HG03066 (cell line): Measurements from ENCODE around the gene PODN.

Source experiments
- ATAC-seq: cut with Tn5 transposase; IDR thresholded peaks from one replicate; pipeline ENCODE4 v1.9.1; 2021; ENCODE audit warnings: low read depth; ENCODE audit not compliant: unreplicated experiment

PODN gene

DNA sequence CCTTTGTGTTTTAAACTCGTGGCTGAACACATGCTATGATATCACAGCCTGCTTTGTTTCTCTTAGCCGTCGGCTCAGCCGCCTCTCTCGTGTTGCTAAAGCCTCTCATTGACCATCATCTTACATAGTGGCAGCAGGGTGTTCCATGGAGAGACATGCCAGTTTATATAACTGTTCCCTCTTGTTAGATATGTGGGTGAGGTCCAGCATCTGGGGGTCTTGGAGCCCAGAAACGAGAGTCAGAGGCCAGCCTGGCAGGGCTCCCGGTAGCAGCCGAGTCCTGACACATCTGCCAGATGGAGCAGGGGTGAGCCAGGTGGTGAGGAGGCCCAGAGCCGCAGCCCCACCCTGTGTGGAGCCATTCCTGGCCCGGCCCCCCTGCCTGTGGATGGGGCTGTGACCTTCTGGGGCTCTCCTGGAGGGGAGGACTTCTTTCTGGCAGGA is 11.9 kb downstream of the PODN start:
- ATAC-seq = no peak

GRCh38 chr1:53074313-53075154 is 12.5 kb downstream of the PODN start:
- no peak for ATAC-seq

- no peak for ATAC-seq
Measured at GRCh38 chr1:53075206-53075605, 13.2 kb downstream of the PODN start.

GRCh38 chr1:53075761-53076163 is 13.7 kb downstream of the PODN start:
- no peak for ATAC-seq

- ATAC-seq = no peak
Measured at GRCh38 chr1:53076165-53076564, 14.2 kb downstream of the PODN start.

DNA sequence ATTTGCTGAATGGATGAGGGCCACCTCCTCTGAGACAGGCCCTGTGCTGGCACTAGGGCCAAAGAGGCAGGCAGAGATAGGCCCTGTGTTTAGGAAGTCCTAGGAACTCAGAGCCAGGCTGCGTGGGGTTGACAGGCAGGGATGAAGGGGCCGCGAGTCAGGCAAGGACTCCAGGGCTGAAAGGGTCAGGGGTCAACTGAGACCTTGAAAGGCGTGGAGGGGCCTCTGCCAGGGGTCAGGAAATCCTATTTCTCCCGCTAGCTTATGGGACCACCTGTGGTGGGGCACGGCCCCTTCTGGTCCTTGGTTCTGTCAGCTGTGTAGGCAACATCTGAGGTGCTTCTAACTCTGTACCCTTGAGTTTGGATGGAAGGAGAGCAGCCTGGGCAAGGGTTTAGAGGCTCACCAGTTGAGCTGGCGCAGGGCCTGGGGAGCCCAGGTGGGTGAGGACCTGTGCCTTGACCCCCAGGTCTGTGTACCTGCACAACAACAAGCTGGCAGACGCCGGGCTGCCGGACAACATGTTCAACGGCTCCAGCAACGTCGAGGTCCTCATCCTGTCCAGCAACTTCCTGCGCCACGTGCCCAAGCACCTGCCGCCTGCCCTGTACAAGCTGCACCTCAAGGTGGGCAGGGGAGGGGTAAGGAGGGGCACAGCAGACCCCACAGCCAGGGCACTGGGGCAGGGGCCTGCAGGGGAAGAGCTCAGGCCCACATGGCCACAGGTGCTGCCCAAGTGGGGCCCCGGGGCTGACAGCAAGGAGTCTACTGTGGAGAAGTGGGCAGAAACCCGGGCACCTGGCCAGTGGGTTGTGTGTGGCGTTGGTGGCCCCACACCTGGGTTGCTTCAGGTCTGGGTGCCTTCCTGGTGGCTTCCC is 14.9 kb downstream of the PODN start:
- ATAC-seq = no peak

GRCh38 chr1:53077599-53077965 is 15.6 kb downstream of the PODN start:
- no peak for ATAC-seq

DNA sequence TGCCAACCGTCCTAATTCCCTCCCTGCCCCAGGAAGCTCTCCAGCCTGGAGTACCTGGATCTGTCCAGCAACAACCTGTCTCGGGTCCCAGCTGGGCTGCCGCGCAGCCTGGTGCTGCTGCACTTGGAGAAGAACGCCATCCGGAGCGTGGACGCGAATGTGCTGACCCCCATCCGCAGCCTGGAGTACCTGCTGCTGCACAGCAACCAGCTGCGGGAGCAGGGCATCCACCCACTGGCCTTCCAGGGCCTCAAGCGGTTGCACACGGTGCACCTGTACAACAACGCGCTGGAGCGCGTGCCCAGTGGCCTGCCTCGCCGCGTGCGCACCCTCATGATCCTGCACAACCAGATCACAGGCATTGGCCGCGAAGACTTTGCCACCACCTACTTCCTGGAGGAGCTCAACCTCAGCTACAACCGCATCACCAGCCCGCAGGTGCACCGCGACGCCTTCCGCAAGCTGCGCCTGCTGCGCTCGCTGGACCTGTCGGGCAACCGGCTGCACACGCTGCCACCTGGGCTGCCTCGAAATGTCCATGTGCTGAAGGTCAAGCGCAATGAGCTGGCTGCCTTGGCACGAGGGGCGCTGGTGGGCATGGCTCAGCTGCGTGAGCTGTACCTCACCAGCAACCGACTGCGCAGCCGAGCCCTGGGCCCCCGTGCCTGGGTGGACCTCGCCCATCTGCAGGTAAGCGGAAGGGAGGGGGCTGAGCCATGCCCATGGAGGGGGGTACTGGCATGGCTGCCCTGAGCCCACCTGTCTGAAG is 16.5 kb downstream of the PODN start:
- no peak for ATAC-seq

GRCh38 chr1:53079251-53079650 is 17.2 kb downstream of the PODN start:
- no peak for ATAC-seq

DNA sequence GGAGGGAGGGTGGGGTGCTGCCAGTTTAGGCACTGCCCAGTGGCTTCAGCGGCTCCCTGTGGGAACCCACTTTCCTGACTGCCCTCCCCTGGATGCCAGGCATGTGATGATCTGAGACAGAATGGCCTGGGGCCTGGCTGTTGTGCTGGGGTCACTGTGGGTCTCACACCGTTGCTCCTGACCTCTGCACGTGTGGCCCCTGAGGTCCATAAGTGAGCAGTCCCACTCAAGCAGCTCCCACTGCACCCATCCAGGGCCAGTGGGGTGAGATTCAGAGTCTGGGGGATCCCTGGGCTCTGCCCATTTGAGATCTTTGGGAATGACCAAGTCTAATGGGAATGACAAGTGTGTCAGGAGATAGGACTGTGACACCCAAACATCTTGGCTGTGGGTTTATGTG is 18.0 kb downstream of the PODN start:
- no peak for ATAC-seq

DNA sequence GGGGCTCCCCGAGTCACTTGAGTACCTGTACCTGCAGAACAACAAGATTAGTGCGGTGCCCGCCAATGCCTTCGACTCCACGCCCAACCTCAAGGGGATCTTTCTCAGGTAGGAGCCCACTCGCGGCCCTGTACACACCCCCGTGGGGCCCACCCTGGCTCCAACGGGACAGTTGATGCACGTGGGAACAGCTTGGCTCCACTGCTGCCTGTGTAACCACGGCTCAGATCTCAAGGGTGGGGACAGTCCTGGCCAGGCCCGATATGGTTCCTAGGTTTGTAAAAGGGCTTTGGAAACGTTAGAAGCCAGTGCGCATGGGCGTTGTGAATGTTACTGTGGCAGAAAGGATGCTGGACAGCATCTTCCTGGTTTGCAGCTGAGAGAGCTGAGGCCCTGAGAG is 18.8 kb downstream of the PODN start:
- ATAC-seq = no peak

GRCh38 chr1:53081384-53082066 is 19.5 kb downstream of the PODN start:
- no peak for ATAC-seq

DNA sequence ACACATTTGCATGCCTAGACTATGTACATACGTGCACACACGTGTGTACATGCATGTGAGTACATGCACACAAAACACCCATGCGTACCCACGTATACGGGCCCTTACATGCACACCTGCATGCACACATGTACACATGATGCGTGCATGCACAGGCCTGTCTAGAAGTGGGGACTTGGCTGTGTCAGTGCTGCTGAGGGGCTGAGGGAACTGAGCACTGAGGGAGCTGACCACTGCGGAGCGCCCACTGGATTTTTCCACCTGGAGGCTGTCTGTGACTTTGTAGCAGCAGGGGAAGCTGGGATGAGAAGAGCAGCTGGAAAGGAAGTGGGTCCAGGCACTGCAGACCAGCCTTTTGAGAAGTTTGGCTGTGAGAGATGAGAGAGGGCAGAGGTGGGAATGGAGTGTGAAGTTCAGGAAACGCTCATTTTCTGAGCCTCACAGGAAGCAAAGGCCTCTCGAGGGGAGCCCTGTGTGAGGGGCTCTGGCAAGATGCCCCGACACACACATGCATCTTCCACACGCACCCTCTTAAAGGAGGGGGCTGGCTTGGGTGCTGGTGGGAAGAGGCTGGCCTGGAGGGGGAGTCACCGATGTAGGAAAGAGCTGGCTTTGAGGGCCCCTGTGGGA is 20.9 kb downstream of the PODN start:
- ATAC-seq = no peak

GRCh38 chr1:53083636-53084588 is 21.9 kb downstream of the PODN start:
- ATAC-seq = no peak

GRCh38 chr1:53084589-53084971 is 22.6 kb downstream of the PODN start:
- no peak for ATAC-seq

DNA sequence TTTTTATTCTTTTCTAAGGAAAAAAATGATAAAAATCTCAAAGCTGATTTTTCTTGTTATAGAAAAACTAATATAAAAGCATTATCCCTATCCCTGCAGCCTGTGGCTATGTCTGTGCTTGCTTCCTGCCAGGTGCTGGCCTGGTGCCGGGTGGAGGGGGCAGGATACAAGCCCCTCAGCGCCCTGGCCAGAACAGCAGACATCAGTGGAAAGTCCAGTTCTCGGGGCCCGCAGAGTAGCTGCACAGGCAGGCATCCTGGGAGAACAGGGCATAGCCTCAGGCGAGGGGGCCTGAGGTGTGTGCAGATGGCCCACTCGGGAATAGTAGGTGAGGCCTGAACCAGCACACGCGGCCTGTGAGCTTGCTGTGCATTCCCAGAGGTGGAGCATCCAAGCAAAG is 23.4 kb downstream of the PODN start:
- no peak for ATAC-seq

DNA sequence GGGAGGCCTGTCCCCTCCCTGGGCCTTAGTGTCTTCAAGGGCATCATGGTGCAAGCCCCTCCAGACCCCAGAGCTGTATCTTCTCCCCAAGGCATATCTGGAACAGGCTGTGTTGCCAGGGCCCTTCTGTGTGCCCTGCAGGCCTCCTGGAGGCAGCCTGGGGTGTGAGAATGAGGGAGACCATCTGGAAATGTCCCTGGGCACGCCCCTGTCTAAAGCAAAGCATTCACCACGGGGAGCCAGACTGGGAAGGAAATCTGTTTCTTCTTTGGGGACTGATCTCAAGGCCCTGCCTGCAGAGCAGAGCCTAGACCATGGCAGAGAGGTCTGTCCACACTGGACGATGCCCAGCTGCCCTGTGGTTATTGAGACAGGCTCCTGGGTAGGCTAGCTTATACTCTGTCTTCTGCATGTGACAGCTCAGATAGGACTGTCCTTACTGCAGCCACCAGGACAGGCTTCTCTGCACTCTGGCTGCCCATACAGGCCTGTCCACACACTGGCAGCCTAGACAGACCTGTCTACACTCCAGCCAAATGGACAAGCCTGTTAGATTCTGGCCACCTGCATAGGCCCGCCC is 24.6 kb downstream of the PODN start:
- ATAC-seq = no peak
